Measurements from ENCODE around the gene MACROD2. TPM values are rescaled to one million over a fixed set of nuclear protein-coding genes. Genes with fewer than 3 reads are reported as not detected.

Gene MACROD2
- total RNA-seq, 6 experiments from 2014 or later = 0.05 to 0.57 (median 0.11) TPM; not detected in 1

DNA sequence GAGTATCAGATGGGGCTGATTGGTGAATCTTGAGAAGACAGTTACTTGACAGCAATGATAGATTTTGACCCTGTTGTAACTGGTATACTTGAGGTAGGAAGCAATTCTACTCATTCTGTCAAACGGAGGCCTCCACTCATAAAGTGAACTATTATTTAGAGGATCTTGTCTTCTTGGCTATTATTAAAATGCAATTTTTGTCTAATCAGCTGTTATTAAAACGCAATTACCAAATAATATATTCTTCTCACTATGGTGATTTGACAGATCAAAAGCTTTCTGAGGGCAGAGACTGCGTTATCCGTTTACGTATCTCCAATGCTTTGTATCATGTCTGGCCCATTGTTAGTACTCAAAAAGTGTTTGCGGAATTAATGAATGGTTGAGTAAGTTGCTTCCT, 120.7 kb downstream of the MACROD2 start:
- Mint-ChIP-seq H3K4me1 (ENCODE audit: low read depth) (no peaks in the 10 kb centered on the region), H3K36me3 (ENCODE audit: low read depth) (0 out of 2 replicates have a peak, but pooled peaks cover 4% of the 10 kb centered on the region), H3K9me3 (peaks cover 26% of the 10 kb centered on the region), H3K27me3 (ENCODE audit: insufficient read depth) (no peaks in the 10 kb centered on the region), H3K4me3 (no peak overlapping the region), H3K27ac (no peak overlapping the region)
- TF ChIP-seq, protein P1, sequence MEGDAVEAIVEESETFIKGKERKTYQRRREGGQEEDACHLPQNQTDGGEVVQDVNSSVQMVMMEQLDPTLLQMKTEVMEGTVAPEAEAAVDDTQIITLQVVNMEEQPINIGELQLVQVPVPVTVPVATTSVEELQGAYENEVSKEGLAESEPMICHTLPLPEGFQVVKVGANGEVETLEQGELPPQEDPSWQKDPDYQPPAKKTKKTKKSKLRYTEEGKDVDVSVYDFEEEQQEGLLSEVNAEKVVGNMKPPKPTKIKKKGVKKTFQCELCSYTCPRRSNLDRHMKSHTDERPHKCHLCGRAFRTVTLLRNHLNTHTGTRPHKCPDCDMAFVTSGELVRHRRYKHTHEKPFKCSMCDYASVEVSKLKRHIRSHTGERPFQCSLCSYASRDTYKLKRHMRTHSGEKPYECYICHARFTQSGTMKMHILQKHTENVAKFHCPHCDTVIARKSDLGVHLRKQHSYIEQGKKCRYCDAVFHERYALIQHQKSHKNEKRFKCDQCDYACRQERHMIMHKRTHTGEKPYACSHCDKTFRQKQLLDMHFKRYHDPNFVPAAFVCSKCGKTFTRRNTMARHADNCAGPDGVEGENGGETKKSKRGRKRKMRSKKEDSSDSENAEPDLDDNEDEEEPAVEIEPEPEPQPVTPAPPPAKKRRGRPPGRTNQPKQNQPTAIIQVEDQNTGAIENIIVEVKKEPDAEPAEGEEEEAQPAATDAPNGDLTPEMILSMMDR (IDR thresholded peaks at IDR 0.05) = no peak
- no peak for DNase-seq

DNA sequence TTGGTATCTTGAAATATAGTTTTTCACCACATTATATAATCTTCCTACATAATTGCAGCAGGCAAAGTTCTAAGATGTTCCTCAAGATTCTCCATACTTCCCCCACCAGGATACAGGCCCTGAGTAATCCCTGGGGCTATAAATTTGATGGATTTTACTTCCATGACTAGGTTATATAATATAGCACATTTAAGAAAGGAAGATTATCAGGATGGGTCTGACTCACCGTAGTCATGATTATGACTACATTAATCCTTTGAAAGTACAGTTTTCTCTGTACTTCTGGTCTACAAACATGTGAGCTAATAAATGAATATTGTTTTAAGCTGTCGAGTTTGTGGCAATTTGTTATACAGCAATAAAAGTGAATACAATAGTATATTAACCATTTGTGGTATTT, 122.5 kb downstream of the MACROD2 start:
- Mint-ChIP-seq H3K27ac (no peak overlapping the region), H3K36me3 (ENCODE audit: low read depth) (0 out of 2 replicates have a peak, but pooled peaks cover 4% of the 10 kb centered on the region), H3K4me3 (no peak overlapping the region), H3K27me3 (ENCODE audit: insufficient read depth) (no peaks in the 10 kb centered on the region; the same call in 1 of the 2 replicates), H3K9me3 (peaks cover 22% of the 10 kb centered on the region), H3K4me1 (ENCODE audit: low read depth) (no peaks in the 10 kb centered on the region)
- DNase-seq = no peak
- TF ChIP-seq, protein P1 (IDR thresholded peaks at IDR 0.05) = no peak

DNA sequence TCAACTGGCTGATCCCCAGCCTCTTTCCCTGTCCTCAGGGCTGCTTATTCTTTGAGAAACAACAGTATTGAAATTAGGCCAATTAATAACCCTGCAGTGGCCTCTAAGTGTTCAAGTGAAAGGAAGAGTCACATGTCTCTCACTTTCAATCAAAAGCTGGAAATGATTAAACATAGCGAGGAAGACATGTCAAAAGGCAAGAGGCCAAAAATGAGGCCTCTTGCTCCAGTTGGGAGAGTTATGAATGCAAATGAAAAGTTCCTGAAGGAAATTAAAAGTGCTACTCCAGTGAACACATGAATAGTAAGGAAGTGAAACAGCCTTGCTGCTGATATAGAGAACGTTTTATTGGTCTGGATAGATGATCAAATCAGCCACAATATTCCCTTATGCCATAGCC, 131.5 kb downstream of the MACROD2 start:
- no peaks in the 10 kb centered on the region; the same call in 1 of the 2 replicates for H3K27me3 Mint-ChIP-seq (ENCODE audit: insufficient read depth)
- H3K36me3 Mint-ChIP-seq (ENCODE audit: low read depth) = no peaks in the 10 kb centered on the region
- peaks cover 26% of the 10 kb centered on the region for H3K9me3 Mint-ChIP-seq
- TF ChIP-seq, protein P1 (IDR thresholded peaks at IDR 0.05) = no peak
- no peak overlapping the region for H3K4me3 Mint-ChIP-seq
- no peaks in the 10 kb centered on the region for H3K4me1 Mint-ChIP-seq (ENCODE audit: low read depth)
- no peak for DNase-seq
- H3K27ac Mint-ChIP-seq = no peak overlapping the region

DNA sequence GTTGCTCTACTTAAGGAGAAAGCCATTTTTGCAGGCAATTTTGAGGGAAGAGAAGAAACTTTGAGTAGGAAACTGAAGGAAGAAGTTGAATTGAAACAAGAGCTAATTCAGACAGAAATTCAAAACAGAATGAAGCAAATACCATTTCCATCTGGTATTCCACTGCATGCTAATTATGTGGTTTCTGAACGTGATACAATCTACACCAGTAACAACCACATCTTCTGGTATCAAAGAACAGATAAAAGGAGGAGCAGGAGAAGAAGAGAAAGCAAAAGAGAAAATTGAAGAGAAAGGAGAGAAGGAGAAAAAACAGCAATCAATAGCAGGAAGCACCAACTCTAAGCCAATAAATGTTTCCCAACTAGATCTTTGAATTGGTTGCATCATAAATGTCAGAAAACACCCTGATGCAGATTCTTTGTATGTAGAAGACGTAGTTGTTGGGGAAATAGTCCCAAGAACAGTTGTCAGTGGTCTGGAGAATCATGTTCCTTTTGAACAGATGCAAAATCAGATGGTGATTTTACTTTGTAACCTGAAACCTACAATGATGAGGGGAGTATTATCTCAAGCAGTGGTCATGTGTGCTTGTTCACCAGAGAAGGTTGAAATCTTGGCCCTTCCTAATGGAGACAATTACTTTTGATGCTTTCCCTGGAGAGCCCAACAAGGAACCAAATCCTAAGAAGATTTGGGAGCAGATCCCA, 132.4 kb downstream of the MACROD2 start:
- H3K36me3 Mint-ChIP-seq (ENCODE audit: low read depth) = no peaks in the 10 kb centered on the region
- H3K9me3 Mint-ChIP-seq = peaks cover 26% of the 10 kb centered on the region
- TF ChIP-seq, protein P1 (IDR thresholded peaks at IDR 0.05) = no peak
- H3K27ac Mint-ChIP-seq = no peak overlapping the region
- no peaks in the 10 kb centered on the region for H3K4me1 Mint-ChIP-seq (ENCODE audit: low read depth)
- no peak overlapping the region for H3K4me3 Mint-ChIP-seq
- H3K27me3 Mint-ChIP-seq (ENCODE audit: insufficient read depth) = no peaks in the 10 kb centered on the region; the same call in 1 of the 2 replicates
- no peak for DNase-seq

DNA sequence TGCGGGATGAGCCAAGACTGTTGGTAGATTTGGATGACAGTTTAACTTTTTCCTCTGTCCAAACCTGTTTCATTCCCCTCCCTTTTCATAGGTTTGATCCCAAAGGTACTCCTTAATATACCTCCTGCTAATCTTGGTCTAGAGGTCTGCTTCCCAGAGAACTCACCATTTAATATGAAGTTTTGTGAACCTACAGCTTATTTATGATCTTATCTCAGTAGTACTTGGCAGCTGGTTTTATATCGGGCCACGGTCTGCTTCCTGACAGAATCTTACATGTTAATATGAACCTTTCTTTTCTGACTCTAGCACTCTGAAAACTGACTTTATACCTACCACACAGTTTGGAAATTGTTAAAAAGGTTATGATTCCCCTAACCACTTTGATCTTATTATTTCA, 138.7 kb downstream of the MACROD2 start:
- peaks cover 13% of the 10 kb centered on the region for H3K9me3 Mint-ChIP-seq
- H3K27ac Mint-ChIP-seq = no peak overlapping the region
- H3K4me1 Mint-ChIP-seq (ENCODE audit: low read depth) = no peaks in the 10 kb centered on the region
- TF ChIP-seq, protein P1 (IDR thresholded peaks at IDR 0.05) = no peak
- DNase-seq = no peak
- no peaks in the 10 kb centered on the region for H3K27me3 Mint-ChIP-seq (ENCODE audit: insufficient read depth)
- H3K4me3 Mint-ChIP-seq = no peak overlapping the region
- H3K36me3 Mint-ChIP-seq (ENCODE audit: low read depth) = no peaks in the 10 kb centered on the region
